NCI-H146 treated with DMSO at 0.1 percent for 48 hours (cell line): ENCODE results near the gene PEPD.

Experiments
- DNase-seq: peaks from one replicate; lab custom pipeline; 2025; ENCODE audit not compliant: unreplicated experiment; lab: John Stamatoyannopoulos, UW

Gene PEPD

GRCh38 chr19:33512580-33513137 is 8.9 kb downstream of the PEPD start:
- no peak for DNase-seq

DNA sequence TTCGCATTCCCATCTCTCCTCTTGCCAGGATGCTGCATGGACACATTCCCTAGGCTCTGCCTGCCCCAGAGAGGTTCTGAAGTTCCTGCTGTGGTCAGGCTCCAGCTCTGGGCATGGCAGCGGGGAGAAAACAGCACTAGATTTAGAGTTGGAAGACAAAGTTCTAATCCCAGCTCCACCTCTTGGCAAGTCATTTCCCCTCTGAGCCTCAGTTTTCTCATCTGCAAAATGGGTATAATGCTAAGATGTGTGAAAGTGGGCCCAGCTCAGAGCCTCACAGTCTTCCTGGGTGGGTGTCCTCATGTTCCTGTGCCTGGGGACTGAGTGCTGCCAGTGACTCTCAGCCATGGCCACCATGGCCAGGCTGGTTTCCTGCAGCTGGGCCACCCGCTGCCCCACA is 9.6 kb downstream of the PEPD start:
- DNase-seq, result no peak

DNA sequence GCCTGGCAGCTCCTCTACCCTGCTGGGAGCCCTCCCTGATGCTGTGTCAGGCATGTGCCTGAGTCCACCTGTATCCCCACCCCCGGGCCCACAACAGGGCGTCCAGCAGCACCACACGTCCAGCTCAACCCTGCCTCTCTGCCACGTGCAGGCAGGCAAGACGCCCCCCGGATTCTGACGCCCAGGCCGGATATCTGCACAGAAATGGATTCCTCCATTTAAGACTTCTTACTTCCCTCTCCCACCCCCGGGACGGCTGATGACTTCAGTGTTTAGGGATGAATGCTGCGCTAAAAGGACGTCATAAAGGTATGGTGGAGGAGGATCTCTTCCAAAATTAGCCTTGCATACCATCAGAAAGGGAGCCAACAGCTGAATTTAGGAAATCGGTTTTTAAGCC is 10.2 kb downstream of the PEPD start:
- no peak for DNase-seq

- no peak for DNase-seq
Observed at GRCh38 chr19:33510462-33511194, 11.0 kb downstream of the PEPD start.

- DNase-seq, result no peak
Observed at GRCh38 chr19:33509774-33510173, 11.8 kb downstream of the PEPD start.

DNA sequence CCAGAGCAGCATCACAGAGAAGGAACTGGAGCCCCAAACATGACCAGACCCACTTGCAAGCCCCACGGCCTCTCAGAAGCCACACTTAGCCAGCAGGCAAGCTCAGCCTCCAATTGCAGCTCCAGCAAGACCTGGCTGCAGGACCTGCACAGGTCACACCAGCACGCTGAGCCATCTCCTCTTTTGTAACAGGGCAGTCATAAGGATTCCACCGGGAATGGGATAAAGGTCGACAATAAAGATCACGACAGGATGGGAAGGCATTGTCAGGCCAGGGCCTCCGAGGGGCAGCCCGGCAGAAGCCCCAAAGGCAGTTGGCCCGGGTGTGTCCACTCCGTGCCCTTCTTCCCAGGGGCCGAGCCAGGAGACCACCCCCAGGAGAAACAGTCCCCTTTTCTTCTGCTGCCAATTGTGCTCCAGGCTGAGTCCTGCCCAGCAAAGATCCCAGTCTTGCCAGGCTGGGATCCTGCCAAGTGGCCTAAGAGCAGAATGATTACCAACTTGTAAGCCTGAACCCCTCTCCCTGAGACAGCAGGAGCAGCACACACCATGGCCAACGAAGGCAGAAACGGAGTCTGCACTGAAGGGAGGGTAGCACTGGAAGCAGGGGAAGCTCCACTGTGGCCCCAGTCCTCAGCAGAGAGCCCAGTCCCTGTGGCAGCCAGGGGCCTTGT is 12.5 kb downstream of the PEPD start:
- DNase-seq, result no peak

GRCh38 chr19:33508431-33508830 is 13.2 kb downstream of the PEPD start:
- DNase-seq, result no peak

DNA sequence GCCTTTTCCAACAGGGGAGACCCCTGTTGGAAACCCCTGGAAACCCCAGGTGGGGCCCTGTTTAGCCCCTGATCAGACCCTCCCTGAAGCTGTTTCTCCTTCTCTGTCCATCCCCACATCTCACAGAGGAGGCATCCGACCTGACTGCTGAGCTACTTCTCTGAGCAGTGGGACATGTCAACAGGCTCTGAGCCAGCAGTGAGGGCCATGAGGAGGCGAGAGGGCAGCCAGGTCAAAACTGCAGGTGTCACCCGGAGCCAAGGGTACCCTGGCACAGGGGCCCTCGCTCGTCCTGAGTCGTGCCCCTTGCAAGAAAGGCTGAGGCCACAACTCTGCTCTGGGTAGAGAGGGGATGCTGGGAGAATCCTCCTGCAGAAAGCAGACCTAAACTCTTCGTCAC is 13.6 kb downstream of the PEPD start:
- DNase-seq, result no peak

DNA sequence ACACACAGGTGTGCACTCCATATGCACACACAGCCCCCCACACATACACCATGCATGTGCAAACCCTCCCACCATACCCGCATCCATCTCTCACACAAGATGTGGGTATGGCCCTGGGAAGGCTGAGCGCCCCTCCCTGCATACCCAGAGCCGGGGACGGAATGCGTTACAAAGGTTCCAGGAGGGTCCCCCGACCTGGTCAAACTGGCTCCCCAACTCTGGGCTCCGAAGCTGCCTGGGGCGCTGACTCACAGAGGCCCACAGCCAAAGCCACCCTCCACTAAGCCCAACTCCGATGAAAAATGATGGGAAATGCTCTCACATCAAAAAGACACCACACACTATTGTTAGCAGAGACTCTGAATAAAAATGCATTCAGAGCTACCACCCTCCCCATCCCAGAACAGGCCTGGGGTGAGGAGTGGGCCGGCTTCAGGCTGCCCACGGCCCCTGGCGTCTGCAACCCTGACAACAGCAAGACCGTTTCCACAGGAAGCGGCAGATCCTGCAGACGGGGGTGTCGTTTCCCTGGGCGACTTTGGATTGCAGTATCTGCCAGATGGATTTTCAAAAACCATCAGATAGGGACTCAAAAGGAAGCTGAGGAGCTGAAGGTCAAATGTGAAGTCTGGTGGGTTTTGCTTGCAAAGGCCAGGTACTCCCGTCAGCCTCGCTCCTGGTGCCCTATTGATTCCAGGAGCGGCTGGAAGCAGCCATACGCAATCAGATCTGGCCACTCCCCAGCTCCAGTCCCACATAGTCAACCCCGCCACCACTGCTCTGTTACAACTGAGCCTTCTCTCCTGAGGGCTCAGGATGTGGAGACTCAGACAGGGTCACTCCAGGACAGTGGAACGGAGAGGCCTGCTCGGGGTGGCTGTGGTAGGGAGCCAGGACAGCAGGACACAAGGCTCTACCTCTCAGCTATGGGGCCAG is 14.3 kb downstream of the PEPD start:
- DNase-seq, result no peak

GRCh38 chr19:33506498-33506897 is 15.1 kb downstream of the PEPD start:
- no peak for DNase-seq

DNA sequence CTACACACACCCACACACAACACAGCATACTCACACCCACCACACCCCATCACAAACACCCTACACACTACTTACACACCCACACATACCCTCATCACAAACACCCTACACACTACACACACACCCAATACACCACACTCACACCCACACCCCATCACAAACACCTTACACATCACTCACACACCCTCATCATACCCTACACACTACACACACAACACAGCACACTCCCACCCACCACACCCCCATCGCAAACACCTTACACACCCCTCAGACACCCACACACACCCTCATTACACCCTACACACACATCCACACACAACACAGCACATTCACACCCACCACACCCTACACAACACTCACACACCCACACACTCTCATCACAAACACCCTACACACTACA is 15.8 kb downstream of the PEPD start:
- no peak for DNase-seq

- no peak for DNase-seq
Observed at GRCh38 chr19:33505148-33505547, 16.4 kb downstream of the PEPD start.

DNA sequence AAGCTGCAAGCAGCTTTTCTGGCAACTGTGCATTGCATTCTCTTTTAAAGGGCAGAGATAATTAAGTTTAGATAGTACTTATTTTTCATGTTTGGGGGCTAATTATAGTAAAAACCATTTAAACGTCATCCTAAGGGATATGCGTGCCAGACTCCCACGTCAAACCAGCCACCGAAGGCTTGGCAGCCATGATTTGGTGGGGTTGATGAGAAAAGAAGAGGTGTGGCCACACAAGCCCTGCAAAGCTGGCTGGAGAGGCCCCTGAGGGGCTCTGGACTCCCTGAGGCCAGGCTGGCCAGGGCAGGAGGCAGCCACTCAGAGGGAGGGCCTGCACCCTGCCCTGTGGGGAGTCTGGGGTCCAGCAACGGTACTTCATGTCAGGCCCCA is 17.5 kb downstream of the PEPD start:
- DNase-seq, result no peak

DNA sequence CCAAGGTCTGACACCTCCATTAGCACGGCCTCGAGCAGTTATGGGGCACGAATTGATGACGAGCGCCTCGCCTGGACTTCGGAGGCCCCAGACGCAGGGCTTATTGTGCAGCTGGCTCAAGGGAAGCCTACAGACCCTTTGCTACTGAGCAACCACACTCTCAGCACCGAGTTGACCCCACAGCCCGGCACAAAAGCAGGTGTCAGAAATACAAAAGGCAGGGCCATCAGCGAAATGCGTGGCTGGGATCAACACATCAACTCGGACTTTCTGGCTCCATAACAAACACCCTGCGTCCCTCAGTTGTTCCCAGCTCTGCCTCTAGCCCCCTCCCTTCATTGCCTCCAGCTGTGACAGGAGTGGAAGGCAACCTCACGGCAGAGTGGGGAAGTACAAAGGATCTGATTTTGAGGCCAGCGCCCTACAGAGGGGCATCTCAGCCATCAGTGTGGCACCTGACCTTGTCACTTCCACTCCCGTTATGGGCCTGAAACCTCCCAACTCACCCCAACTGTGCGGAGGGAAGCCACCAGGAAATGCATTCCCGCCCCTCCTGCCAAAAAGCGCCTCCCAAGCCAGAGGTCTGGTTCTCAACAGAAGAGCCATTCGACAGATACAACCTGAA is 18.0 kb downstream of the PEPD start:
- no peak for DNase-seq

GRCh38 chr19:33503030-33503429 is 18.6 kb downstream of the PEPD start:
- DNase-seq, result no peak

- DNase-seq, result no peak
Observed at GRCh38 chr19:33502521-33502920, 19.1 kb downstream of the PEPD start.

- DNase-seq, result no peak
Observed at GRCh38 chr19:33501693-33502356, 19.8 kb downstream of the PEPD start.

- no peak for DNase-seq
Observed at GRCh38 chr19:33500991-33501390, 20.6 kb downstream of the PEPD start.

DNA sequence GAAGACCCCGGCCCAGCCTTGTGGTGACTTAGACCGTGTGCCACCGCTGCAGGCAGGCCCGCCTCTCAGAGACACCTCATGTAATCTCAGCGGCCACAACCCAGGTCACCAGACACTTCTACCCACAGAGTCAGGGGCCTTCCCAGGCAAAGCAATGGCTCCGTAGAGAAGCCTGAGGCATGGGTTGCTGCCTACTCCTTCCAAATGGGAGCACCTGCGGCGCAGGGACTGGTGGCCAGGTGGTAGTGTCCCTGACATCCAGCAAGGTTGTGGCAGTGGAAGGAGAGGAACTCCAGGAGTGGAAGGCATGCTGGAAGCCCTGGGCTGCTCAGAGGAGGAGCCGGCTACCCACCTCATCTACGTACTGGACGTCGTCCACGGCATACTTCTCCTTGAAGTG is 21.0 kb downstream of the PEPD start:
- no peak for DNase-seq

DNA sequence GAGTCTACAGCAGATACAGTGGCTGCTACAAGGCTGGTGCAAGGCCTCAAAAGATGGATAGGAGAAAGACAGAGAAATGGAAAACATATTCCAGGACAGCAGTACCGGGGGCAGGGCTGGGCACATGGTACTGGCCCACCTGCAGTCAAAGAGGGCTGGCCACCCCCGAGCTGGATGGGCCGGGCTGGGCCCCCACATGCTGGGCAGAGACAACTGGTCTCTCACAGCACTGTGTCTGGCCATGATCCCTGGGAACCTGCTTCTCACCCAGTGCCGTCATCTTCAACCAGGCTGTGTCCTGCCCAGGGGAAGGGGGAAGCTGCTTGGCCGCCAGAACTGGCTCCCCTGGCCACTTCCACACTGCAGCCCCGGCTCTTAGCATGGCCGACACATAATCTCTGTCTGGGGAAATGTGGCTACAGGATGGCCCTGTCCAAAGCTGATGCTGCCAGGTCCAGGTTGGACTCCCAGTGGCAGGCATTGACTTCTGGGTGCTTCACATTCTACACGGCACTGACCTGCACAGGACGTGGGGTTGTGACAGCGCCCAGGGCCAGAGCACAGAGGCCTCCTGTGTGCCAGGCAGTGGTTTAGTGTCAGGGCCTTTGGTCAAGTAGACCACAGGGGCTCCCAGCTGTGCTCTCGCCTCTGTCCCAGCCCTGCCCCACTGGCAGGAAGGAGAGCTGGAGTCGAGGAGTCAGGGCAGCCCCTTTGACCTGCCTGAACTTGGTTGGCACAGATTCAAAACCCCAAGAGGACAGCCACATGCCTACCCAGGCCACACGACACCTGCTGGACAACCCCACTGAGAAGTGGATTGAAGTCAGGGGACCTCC is 21.7 kb downstream of the PEPD start:
- DNase-seq, result no peak
